Astrocyte of the hippocampus (primary cell): Measurements from ENCODE around the gene LDB2.

Experiments used
- DNase-seq: peaks from one replicate; pipeline ENCODE4 v3.0.0; 2011; ENCODE audit warnings: low read depth, low spot score

The LDB2 gene

GRCh38 chr4:16843831-16844508 lies 54.5 kb downstream of the LDB2 start:
- no peak for DNase-seq

GRCh38 chr4:16838226-16838875 lies 60.1 kb downstream of the LDB2 start:
- DNase-seq, result no peak

GRCh38 chr4:16837475-16837874 lies 61.0 kb downstream of the LDB2 start:
- DNase-seq, result no peak

- DNase-seq, result no peak
Observed at GRCh38 chr4:16836324-16836723, 62.1 kb downstream of the LDB2 start.

- no peak for DNase-seq
Observed at GRCh38 chr4:16835597-16836247, 62.7 kb downstream of the LDB2 start.

- no peak for DNase-seq
Observed at GRCh38 chr4:16834814-16835213, 63.6 kb downstream of the LDB2 start.

GRCh38 chr4:16833722-16834121 lies 64.7 kb downstream of the LDB2 start:
- no peak for DNase-seq

- no peak for DNase-seq
Observed at GRCh38 chr4:16830081-16830480, 68.4 kb downstream of the LDB2 start.

- peak; percentile 31 for DNase-seq
Observed at GRCh38 chr4:16827794-16828724, 70.4 kb downstream of the LDB2 start.

GRCh38 chr4:16827045-16827444 lies 71.4 kb downstream of the LDB2 start:
- DNase-seq, result no peak

- DNase-seq, result no peak
Observed at GRCh38 chr4:16826406-16826910, 72.0 kb downstream of the LDB2 start.

GRCh38 chr4:16824278-16824806 lies 74.1 kb downstream of the LDB2 start:
- no peak for DNase-seq

- no peak for DNase-seq
Observed at GRCh38 chr4:16820329-16820728, 78.1 kb downstream of the LDB2 start.

GRCh38 chr4:16819652-16820051 lies 78.8 kb downstream of the LDB2 start:
- DNase-seq, result no peak

GRCh38 chr4:16818005-16818404 lies 80.4 kb downstream of the LDB2 start:
- no peak for DNase-seq

- peak; percentile 7 for DNase-seq
Observed at GRCh38 chr4:16817286-16817685, 81.2 kb downstream of the LDB2 start.

- no peak for DNase-seq
Observed at GRCh38 chr4:16814361-16814760, 84.1 kb downstream of the LDB2 start.

- DNase-seq, result no peak
Observed at GRCh38 chr4:16812041-16812440, 86.4 kb downstream of the LDB2 start.

GRCh38 chr4:16809943-16810342 lies 88.5 kb downstream of the LDB2 start:
- DNase-seq, result no peak

GRCh38 chr4:16809064-16809463 lies 89.4 kb downstream of the LDB2 start:
- no peak for DNase-seq

- no peak for DNase-seq
Observed at GRCh38 chr4:16807355-16807754, 91.1 kb downstream of the LDB2 start.
